Activated naive CD8-positive, alpha-beta T cell treated with anti-CD3 and anti-CD28 coated beads for 36 hours (primary cell): ENCODE results near the gene CACNA2D4. TPM values are rescaled to one million over a fixed set of nuclear protein-coding genes. Genes with fewer than 3 reads are reported as not detected.
A peak's percentile ranks its signal among the peaks of the same experiment; 100 is the strongest.

ENCODE experiments used
- DNase-seq: peaks from one replicate; pipeline ENCODE4 v3.0.0; 2021
- H3K27ac Mint-ChIP-seq: one replicate; pipeline ENCODE4 v1.8.0; 2022; ENCODE audit warnings: mild to moderate bottlenecking, moderate library complexity, mixed read lengths
- H3K27me3 Mint-ChIP-seq: one replicate; pipeline ENCODE4 v1.8.0; 2022; ENCODE audit warnings: mild to moderate bottlenecking, mixed read lengths
- H3K36me3 Mint-ChIP-seq: one replicate; pipeline ENCODE4 v1.8.0; 2021; ENCODE audit warnings: mild to moderate bottlenecking, mixed read lengths
- H3K4me1 Mint-ChIP-seq: one replicate; pipeline ENCODE4 v1.8.0; 2021; ENCODE audit warnings: mixed read lengths
- H3K4me3 Mint-ChIP-seq: one replicate; pipeline ENCODE4 v1.8.0; 2022; ENCODE audit warnings: mild to moderate bottlenecking, moderate library complexity, mixed read lengths
- H3K9me3 Mint-ChIP-seq: one replicate; pipeline ENCODE4 v1.8.0; 2022; ENCODE audit warnings: mixed read lengths
- total RNA-seq, 2 experiments: library from RNA; stranded (reverse); gene quantifications; one replicate each; pipeline ENCODE4 v1.2.3, GENCODE V29; 2021

CACNA2D4 gene
- total RNA-seq, 2 experiments from 2014 or later: 3.8 to 4.0 TPM

DNA sequence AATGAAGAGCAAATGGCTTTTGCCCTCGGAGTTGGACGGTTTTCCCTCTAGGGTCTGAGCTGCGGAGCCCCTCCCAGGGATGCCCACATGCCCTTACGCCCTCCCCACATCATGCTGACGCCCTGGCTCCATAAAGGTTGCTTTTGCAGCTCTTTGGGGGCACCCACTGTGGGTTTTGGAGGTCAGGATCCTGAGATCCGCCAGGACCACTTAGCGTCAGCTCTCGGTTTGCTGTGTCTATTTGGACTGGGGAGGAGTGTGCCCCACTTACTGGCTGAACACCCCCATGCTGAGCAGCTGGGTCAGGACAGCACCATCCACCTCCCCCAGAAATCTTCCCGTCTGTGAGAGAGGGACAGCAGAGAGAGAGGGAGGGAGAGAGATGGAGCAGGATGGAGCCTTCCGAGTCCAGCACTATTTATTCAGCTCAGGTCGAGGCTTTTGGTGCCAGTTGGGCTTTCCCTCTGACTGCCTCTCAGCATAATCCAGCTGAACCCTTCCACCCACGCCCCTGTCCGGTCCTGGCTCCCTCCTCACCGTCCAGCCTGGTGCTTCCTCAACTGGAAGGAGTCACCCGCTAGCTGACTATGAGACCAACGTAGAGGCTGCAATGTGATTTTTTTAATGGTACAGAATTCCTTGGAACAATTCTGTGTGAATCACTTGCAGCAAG is 117.0 kb downstream of the CACNA2D4 start:
- no peaks in the 10 kb centered on the region for H3K27me3 Mint-ChIP-seq
- H3K4me3 Mint-ChIP-seq: no peak overlapping the region
- H3K36me3 Mint-ChIP-seq: no peaks in the 10 kb centered on the region
- H3K4me1 Mint-ChIP-seq: peaks cover 5% of the 10 kb centered on the region
- DNase-seq: no peak
- no peaks in the 10 kb centered on the region for H3K9me3 Mint-ChIP-seq
- H3K27ac Mint-ChIP-seq: no peak overlapping the region

DNA sequence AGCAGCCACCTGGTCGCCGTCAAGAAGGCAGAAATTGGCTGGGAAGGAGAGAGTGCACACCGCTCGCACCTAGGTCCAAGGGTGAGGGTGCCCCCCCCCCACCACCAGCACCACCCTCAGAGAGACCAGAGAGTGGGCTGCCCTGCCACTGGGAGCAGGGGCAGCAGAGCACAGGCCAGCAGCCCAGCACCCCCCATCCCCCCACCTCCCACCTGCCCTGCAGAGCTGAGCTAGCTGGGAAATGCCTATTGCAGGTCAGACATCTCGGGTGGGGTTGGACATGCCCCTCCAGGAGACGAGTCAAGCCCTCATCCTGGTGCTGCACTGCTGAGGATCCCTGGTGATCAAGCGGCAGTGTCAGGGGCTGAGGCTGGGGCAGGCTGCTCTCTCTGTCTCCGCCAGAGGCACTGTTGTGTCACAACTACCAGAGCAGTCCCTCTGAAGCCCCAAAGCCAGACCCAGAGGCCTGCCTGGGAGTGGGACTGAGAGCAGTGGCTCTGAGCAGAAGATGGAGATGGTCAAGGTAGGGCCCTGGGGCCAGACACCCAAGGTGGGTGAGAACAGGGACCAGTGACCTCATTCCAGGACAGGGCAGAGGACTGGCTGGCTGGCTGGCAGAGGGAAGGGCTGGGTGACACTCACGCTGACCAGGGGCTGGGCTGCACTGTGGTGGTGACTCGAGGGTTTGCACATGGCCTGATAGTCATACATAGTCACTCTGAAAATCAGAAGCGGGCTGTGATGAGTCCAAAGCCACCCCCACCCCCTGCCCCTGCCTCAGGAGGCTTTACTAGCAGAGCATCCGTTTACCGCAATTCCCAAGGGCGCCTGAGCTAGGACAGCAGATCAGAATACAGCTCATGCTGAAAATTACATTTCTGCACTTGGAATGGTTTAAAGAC is 117.8 kb downstream of the CACNA2D4 start:
- Mint-ChIP-seq H3K4me1 (peaks cover 8% of the 10 kb centered on the region), H3K4me3 (no peak overlapping the region), H3K36me3 (no peaks in the 10 kb centered on the region), H3K27ac (no peak overlapping the region), H3K27me3 (no peaks in the 10 kb centered on the region), H3K9me3 (no peaks in the 10 kb centered on the region)
- no peak for DNase-seq

DNA sequence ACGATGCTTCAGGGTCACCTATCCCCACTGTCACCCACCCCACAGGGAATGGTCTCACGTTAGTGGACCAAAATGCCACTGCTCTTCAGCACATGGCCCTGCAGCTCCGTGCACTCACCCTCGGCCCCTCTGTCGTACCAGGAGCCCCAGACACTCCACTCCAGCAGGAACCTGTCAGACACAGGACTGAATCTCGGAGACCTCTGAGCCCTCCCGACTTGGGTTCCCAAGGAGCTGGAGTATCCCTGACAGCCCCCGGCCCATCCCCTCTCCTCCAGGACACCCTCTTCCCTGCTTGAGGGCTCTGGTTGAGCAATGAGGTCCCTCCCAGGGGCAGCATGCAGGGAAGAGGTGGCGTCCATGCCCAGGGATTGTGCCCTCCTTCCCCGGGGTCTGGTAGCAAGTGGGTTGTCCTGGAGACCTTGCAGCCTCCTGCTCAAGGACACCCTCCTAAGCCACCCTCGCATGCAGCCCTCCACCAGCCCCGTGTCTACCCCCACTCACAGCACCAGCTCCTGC is 118.5 kb downstream of the CACNA2D4 start:
- Mint-ChIP-seq H3K36me3 (no peaks in the 10 kb centered on the region), H3K27ac (no peak overlapping the region), H3K9me3 (no peaks in the 10 kb centered on the region), H3K4me1 (peaks cover 10% of the 10 kb centered on the region), H3K4me3 (no peak overlapping the region), H3K27me3 (no peaks in the 10 kb centered on the region)
- DNase-seq: no peak

DNA sequence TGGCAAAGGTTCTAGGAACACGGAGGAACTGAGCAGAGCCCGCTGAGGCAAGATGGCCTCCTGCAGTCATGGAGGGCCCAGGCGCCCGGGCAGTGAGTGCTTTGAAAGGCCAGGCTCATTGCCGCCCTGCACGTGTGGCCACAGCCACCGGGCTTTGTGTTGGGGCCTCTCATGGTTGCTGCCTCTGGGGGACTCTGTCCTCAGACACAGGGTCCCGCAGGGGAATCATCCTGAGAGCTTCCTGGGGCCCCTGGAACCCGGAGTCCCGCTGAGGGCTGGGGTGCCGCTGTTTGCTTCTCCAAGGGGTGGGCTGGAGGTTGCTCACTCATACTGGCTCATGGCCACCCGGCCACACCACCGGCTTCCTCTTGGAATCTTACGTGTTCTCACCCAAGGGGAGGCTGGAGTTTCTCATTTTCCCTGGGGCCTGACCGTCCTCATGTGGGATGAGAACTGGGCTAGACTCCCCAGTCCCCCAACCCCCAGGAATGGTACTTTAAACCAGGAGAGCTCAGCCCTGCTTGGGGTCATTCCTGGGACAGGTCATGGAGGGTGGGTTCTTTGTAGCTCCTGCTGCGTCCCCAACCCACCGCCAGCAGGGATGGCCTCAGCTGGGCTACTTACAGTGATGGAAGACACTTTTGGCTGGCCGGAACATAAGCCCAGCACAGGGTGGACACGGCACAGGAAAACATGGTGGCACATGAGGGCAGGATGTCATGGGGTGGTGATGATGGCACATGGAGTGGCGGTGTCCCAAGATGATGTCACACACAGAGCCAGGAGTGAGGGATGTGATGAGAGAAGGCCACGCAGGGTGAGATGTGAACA is 119.2 kb downstream of the CACNA2D4 start:
- H3K9me3 Mint-ChIP-seq: no peaks in the 10 kb centered on the region
- peaks cover 5% of the 10 kb centered on the region for H3K4me1 Mint-ChIP-seq
- H3K4me3 Mint-ChIP-seq: no peak overlapping the region
- H3K27me3 Mint-ChIP-seq: no peaks in the 10 kb centered on the region
- no peaks in the 10 kb centered on the region for H3K36me3 Mint-ChIP-seq
- no peak overlapping the region for H3K27ac Mint-ChIP-seq
- no peak for DNase-seq

DNA sequence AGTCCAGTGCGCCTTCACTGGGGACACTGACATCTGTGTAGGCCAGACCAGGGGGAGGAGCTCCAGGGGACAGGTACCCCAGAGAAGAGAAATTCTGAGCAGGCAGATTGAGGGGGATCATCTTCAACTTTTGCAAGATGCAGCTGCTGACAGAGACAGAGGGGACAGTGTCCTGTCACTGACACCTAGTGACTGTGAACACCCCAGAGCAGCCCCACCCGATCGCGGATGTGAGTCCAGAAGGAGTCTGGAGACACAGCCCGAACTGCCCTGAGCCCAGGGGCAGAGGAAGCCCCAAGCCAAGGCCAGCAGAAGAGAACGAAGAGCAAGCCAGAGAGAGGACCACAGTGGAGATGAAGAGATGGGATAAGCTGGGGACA is 119.8 kb downstream of the CACNA2D4 start:
- no peak overlapping the region for H3K27ac Mint-ChIP-seq
- H3K4me1 Mint-ChIP-seq: peaks cover 5% of the 10 kb centered on the region
- DNase-seq: no peak
- no peak overlapping the region for H3K4me3 Mint-ChIP-seq
- H3K36me3 Mint-ChIP-seq: no peaks in the 10 kb centered on the region
- H3K27me3 Mint-ChIP-seq: no peaks in the 10 kb centered on the region
- H3K9me3 Mint-ChIP-seq: no peaks in the 10 kb centered on the region

DNA sequence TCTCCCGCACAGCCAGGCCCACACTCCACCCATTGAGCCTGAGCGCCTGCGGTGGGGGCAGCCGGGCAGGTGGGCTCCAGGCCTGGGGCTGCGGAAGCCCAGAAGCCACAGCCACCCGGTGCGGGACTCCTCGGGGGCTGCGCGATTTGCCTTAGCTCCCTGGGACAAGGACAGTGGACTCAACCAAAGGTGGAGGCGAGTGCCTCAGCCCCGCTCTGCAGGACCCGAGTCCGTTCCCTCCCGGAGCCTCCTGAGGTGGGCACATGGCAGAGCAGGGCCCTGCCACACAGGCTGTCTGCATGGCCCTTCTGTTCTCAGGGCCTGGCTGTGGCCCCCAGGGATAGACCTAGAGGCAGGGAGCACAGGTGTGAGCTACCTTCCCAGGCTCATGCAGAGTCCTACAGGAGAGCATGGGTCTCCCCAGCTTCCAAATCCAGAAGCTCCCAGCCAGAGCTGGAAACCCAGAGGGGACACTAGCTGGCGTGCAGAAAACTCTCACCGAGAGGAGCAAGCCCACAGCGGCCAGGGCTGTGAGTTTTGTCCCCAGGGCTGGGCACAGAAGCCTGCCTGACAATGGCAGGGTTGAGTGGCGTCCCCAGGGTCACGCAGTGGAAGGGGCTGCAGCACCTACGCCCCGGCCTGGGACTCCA is 120.3 kb downstream of the CACNA2D4 start:
- Mint-ChIP-seq H3K4me3 (no peak overlapping the region), H3K4me1 (peaks cover 5% of the 10 kb centered on the region), H3K27ac (no peak overlapping the region), H3K27me3 (no peaks in the 10 kb centered on the region), H3K36me3 (no peaks in the 10 kb centered on the region), H3K9me3 (no peaks in the 10 kb centered on the region)
- no peak for DNase-seq

DNA sequence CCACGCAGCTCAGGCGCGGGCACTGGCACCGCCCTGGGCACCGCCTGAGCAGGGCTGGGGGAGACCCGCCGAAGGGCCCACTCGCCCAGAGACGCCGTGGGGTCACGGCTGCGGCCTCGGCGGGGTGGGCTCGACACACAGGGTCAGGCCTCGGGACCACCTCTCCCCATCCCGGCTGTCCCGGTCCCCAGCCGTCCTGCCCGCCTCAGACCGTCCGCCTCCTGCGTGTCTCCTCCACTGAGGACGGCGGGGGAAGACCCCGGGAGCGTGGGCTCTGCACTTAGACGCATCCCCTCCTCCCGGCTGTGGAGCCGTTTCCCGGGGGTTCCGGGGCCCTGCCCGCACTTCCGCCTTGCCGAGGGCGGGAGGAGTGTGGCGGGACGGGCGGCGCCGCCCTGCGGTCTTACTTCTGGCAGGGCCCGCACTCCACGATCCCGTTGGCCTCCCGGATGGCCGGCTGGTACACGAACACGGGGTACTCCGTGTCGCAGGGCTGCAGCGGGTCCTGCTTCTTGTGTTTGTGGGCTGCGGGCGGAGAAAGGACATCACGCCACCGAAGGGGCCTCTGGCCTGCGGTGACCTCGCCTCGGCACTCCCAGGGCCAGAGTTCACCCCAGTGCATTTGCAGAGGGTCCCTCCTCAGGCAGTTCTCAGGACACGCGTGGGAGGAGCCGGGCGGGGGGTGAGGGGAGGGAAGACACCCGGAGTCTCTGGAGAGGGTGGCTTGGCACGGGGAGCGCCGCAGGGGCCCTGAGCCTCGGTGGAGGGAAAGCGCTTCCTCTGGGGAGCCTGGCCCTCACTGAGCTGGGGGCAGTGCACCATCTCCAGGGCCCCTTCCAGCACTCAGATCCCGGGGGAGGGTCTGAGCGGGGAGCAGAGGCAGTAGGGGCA is 121.2 kb downstream of the CACNA2D4 start:
- no peaks in the 10 kb centered on the region for H3K9me3 Mint-ChIP-seq
- H3K27me3 Mint-ChIP-seq: no peaks in the 10 kb centered on the region
- peak overlapping the region; percentile 86 for H3K27ac Mint-ChIP-seq
- no peaks in the 10 kb centered on the region for H3K36me3 Mint-ChIP-seq
- peaks cover 6% of the 10 kb centered on the region for H3K4me1 Mint-ChIP-seq
- peak; percentile 64 for DNase-seq
- H3K4me3 Mint-ChIP-seq: peak overlapping the region; percentile 89

DNA sequence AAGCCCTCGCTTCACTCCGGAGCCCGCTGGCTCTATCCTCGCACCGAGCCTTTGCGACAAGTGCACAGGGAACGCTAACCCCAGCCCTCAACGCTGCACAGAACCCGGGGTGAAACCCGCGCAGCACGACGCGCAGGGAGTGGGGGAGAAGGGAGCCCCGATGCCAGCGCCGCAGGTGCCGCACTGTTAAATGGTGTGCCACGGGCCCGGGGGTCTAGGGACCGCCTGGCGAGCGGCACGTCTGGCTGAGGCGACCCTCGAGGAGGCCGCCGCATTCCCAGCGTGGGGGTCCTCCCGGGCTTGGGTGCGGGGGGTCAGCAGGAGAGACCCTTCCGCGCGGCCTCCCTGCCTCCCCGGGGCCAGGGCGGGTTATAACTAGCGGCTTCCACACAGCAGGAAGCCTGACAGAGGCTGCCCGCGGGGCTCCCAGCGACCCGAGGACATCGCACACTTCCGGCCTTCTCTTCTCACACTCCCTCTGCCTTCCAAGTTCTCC is 121.9 kb downstream of the CACNA2D4 start:
- no peaks in the 10 kb centered on the region for H3K9me3 Mint-ChIP-seq
- peak overlapping the region; percentile 88 for H3K27ac Mint-ChIP-seq
- H3K36me3 Mint-ChIP-seq: peaks cover 2% of the 10 kb centered on the region
- H3K4me3 Mint-ChIP-seq: peak overlapping the region; percentile 89
- DNase-seq: peak; percentile 53
- H3K27me3 Mint-ChIP-seq: no peaks in the 10 kb centered on the region
- peaks cover 13% of the 10 kb centered on the region for H3K4me1 Mint-ChIP-seq

DNA sequence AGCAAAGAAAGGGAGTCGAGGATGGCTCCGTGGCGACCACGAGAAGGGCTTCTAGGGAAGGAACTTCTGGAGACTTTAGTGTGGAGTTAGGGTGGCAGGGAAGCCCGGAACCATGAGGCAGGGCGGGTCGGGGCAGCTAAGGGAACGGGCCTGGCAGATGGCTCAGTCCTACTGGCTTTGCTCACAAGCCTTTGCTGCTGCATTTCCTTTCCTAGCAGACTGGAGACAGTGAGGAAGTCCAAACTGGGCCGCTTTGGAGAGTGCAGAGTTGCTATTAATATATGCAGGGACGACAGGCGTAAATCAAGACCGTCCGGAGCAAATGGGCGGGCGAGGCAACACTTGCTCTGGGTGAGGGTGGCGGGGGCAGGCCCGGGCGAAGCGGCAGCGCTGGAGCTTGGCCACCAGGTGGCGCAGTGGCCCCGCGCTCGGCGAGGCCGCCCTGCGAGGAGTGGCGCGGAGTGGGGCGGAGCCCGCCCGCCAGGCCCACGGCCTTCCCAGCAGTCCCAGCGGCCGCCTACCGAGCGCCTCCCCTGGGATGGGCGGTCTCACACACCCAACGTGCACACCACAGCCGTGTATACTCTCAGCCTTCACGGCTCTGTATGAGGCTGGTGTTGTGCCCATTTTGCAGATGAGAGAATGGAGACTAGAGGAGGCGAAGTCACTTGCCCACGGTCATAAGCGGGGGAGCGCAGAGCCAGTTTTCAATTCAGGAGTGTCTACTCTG is 122.5 kb downstream of the CACNA2D4 start:
- Mint-ChIP-seq H3K4me3 (peak overlapping the region; percentile 89), H3K27ac (peak overlapping the region; percentile 88), H3K4me1 (peaks cover 19% of the 10 kb centered on the region), H3K27me3 (no peaks in the 10 kb centered on the region), H3K36me3 (peaks cover 2% of the 10 kb centered on the region), H3K9me3 (no peaks in the 10 kb centered on the region)
- peak; percentile 97 for DNase-seq

DNA sequence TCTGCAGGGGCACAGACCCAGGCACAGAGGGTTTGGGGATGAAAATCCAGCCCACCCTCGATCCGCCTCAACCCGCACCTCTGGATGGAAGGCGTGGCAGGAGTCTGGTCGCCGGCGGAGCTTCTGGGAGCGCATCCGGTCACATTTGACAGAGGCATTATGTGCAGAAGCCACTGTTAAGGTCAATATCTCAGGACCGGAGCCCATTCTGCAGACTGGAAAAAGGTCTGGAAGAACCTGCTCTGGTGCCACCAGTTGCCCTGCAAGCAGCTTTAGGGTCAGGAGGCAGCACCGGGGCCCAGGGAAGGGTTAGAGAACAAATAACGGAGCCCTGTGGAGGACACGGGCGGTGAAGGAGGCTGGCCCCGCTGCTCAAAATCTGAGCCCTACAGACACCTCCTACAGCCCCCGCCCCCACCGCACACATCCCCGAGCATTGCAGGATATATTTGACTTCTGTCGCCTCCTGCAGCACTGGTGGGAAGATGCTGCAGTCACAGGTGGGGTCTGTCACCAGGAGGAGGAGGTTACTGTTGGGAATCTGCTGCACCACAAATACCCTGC is 123.1 kb downstream of the CACNA2D4 start:
- H3K27ac Mint-ChIP-seq: peak overlapping the region; percentile 70
- H3K36me3 Mint-ChIP-seq: peaks cover 2% of the 10 kb centered on the region
- no peaks in the 10 kb centered on the region for H3K27me3 Mint-ChIP-seq
- no peak for DNase-seq
- H3K4me1 Mint-ChIP-seq: peaks cover 25% of the 10 kb centered on the region
- peak overlapping the region; percentile 74 for H3K4me3 Mint-ChIP-seq
- H3K9me3 Mint-ChIP-seq: no peaks in the 10 kb centered on the region

DNA sequence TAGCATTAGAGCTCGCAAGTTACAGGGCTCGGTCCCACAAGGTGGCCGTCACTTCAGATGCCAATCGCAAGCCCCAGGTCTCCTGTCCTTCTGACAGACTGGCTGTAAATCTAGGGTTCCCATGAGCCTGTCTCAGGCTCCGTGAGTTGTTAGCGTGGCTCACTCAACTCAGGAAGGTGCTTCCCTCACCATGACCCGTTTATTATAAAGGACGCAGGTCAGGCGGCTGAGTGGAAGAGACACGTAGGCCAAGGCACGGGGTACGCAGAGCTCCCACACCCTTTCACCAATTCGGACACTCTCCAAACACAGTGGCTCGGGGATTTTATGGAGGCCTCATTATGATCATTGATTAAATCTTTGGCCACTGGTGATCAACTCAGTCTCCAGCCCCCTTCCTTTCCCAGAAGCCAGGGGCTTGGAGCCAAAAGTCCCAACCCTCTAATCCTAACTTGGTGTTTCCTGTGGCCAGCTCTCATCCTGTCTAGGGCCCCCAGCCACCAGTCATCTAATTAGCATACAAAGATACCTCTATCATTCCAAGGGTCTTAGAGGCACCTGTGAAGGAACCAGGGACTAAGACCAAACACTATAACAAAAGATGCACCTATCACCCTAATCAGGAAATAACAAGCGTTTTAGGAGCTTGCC is 123.9 kb downstream of the CACNA2D4 start:
- DNase-seq: no peak
- Mint-ChIP-seq H3K4me1 (peaks cover 25% of the 10 kb centered on the region), H3K27me3 (no peaks in the 10 kb centered on the region), H3K36me3 (peaks cover 2% of the 10 kb centered on the region), H3K4me3 (no peak overlapping the region), H3K9me3 (no peaks in the 10 kb centered on the region), H3K27ac (no peak overlapping the region)

DNA sequence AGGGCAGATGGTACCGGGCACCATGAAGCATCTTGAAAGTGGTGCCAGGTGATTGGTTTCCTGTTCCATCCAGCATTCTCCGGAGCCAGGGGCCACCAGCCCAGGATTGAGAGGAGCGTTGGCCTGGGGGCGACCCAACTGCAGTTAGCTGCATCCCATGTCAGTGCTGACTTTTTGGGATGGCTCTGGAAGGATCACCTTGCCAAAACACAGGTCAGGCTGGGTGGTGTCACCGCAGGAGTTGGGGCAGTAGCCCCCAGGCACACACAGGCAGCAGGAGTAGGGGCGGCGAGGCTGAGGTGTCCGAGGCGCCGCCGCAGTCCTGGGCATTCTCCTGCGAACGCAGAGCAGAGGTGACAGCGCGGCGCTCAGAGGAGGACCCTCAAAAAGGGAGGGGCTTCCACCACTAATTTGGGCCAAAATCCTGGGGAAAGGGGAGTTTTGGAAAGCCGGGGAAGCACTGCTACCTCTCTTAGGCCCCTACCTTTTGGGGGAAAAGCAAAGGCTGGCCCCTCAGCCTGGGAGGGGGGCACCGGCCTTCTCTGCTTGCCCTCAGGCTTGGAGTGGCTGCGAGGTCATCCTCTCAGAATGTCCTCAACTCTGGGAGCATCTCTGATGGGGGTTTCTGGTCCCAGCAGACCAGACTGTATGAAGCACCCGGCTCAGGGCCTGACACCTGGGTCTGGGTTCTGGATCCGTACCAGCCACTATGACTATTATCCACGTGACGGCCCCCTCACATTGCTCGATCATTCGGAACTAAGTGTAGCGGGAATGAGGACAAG is 124.8 kb downstream of the CACNA2D4 start:
- Mint-ChIP-seq H3K27ac (no peak overlapping the region), H3K9me3 (no peaks in the 10 kb centered on the region), H3K27me3 (no peaks in the 10 kb centered on the region), H3K4me1 (peaks cover 25% of the 10 kb centered on the region), H3K36me3 (peaks cover 2% of the 10 kb centered on the region), H3K4me3 (no peak overlapping the region)
- no peak for DNase-seq
